Stimulated activated naive CD8-positive, alpha-beta T cell treated with anti-CD3 and anti-CD28 coated beads, Interleukin-15, Interleukin-2, amounts not matched to agents 100 ng/mL and 50 ng/mL, for 24 hours (primary cell): ENCODE measurements around the gene KATNAL1.

Experiments used
- H3K27ac Mint-ChIP-seq: one replicate; pipeline ENCODE4 v1.8.0; 2021; ENCODE audit warnings: mild to moderate bottlenecking, mixed read lengths
- H3K27me3 Mint-ChIP-seq: one replicate; pipeline ENCODE4 v1.8.0; 2021; ENCODE audit warnings: mixed read lengths
- H3K36me3 Mint-ChIP-seq: one replicate; pipeline ENCODE4 v1.8.0; 2021; ENCODE audit warnings: low read depth, mixed read lengths
- H3K4me1 Mint-ChIP-seq: one replicate; pipeline ENCODE4 v1.8.0; 2021; ENCODE audit warnings: low read depth, mixed read lengths
- H3K4me3 Mint-ChIP-seq: one replicate; pipeline ENCODE4 v1.8.0; 2021; ENCODE audit warnings: mild to moderate bottlenecking, mixed read lengths
- H3K9me3 Mint-ChIP-seq: one replicate; pipeline ENCODE4 v1.8.0; 2021; ENCODE audit warnings: mixed read lengths

The KATNAL1 gene

GRCh38 chr13:30339738-30340330, 32.5 kb upstream of the KATNAL1 start:
- H3K36me3 Mint-ChIP-seq, result no peaks in the 10 kb centered on the region
- no peaks in the 10 kb centered on the region for H3K27me3 Mint-ChIP-seq
- peaks cover 26% of the 10 kb centered on the region for H3K4me1 Mint-ChIP-seq
- H3K9me3 Mint-ChIP-seq, result no peaks in the 10 kb centered on the region
- H3K27ac Mint-ChIP-seq, result no peak overlapping the region
- H3K4me3 Mint-ChIP-seq, result no peak overlapping the region

GRCh38 chr13:30338952-30339351, 31.6 kb upstream of the KATNAL1 start:
- Mint-ChIP-seq H3K4me1 (peaks cover 25% of the 10 kb centered on the region), H3K4me3 (no peak overlapping the region), H3K27me3 (no peaks in the 10 kb centered on the region), H3K9me3 (no peaks in the 10 kb centered on the region), H3K36me3 (no peaks in the 10 kb centered on the region), H3K27ac (no peak overlapping the region)

GRCh38 chr13:30338331-30338851, 31.0 kb upstream of the KATNAL1 start:
- no peak overlapping the region for H3K4me3 Mint-ChIP-seq
- H3K27me3 Mint-ChIP-seq, result no peaks in the 10 kb centered on the region
- no peak overlapping the region for H3K27ac Mint-ChIP-seq
- no peaks in the 10 kb centered on the region for H3K36me3 Mint-ChIP-seq
- H3K4me1 Mint-ChIP-seq, result peaks cover 23% of the 10 kb centered on the region
- H3K9me3 Mint-ChIP-seq, result no peaks in the 10 kb centered on the region

GRCh38 chr13:30337061-30337610, 29.8 kb upstream of the KATNAL1 start:
- Mint-ChIP-seq H3K9me3 (no peaks in the 10 kb centered on the region), H3K27me3 (no peaks in the 10 kb centered on the region), H3K4me1 (peaks cover 22% of the 10 kb centered on the region), H3K4me3 (no peak overlapping the region), H3K36me3 (no peaks in the 10 kb centered on the region), H3K27ac (no peak overlapping the region)

DNA sequence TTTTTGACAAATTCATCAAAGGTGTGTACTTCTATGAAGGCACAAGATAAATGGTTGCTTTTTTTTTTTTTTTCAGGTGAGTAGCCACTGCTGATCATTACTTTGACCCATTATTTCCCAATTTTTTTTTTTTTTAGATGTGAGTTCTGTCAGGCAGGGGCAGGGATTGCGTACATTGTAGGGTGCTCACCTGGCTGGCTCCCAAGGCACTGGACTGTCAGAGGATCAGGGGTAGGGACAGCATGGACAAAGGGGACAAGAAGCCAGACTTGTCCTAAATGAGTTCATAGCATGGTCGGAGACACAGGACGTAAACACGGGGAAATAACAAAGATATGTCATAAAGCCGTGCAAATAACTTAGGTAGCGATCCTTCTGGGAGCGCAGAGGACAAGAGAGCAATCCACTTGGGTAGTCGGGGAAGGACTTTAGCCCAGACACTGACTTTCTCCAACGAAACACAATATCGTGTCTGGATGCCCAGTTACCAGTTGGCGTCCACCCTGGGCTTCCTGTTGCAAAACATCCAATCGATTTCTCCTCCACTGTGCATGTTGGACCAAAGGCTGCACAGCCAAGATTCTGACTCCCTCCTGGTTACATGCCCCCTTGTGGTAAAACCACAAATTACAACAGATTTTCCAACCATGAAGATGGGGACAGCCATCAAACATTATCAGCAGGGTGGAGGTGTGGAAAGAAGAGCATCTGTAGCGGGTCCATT, 27.5 kb upstream of the KATNAL1 start:
- H3K9me3 Mint-ChIP-seq, result no peaks in the 10 kb centered on the region
- no peaks in the 10 kb centered on the region for H3K27me3 Mint-ChIP-seq
- H3K27ac Mint-ChIP-seq, result no peak overlapping the region
- peaks cover 33% of the 10 kb centered on the region for H3K4me1 Mint-ChIP-seq
- H3K36me3 Mint-ChIP-seq, result no peaks in the 10 kb centered on the region
- no peak overlapping the region for H3K4me3 Mint-ChIP-seq

- no peak overlapping the region for H3K4me3 Mint-ChIP-seq
These were observed 26.3 kb upstream of the KATNAL1 start for GRCh38 chr13:30333616-30334015.

DNA sequence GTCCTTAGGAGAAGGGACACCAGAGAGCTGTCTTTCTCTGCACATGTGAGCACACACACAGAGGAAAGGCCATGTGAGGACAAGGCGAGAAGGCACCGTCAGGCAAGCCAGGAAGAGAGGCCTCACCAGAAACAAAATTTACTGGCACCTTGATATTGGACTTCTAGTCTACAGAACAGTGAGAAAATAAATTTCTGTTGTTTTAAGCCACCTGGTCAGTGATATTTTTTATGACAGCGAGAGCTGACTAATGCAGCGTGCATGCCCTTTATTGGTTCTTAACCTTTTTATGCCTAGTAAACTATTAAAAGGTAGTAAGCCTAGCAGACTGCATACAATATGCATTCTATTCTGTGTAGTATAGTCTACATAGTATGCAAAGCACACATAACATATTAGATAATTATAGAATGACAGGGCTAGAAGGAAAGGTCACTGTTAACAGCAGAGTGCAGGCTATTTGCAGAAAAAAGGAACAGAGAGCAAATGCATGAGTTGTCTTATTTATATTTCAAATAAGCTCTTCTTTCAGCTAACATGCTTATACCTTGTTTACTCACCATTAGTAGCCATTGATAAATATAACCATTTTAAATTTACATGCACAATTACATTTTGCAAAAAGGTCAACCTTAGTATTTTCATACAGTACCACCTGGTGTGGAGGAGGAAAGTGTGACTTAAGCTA, 25.2 kb upstream of the KATNAL1 start:
- no peaks in the 10 kb centered on the region for H3K27me3 Mint-ChIP-seq
- peaks cover 31% of the 10 kb centered on the region for H3K4me1 Mint-ChIP-seq
- no peak overlapping the region for H3K4me3 Mint-ChIP-seq
- no peaks in the 10 kb centered on the region for H3K36me3 Mint-ChIP-seq
- H3K27ac Mint-ChIP-seq, result no peak overlapping the region
- H3K9me3 Mint-ChIP-seq, result no peaks in the 10 kb centered on the region

More at GRCh38 chr13:30333616-30334015, 26.3 kb upstream of the KATNAL1 start:
- H3K27ac Mint-ChIP-seq, result no peak overlapping the region
- no peaks in the 10 kb centered on the region for H3K9me3 Mint-ChIP-seq
- H3K36me3 Mint-ChIP-seq, result no peaks in the 10 kb centered on the region
- peaks cover 34% of the 10 kb centered on the region for H3K4me1 Mint-ChIP-seq
- H3K27me3 Mint-ChIP-seq, result no peaks in the 10 kb centered on the region

DNA sequence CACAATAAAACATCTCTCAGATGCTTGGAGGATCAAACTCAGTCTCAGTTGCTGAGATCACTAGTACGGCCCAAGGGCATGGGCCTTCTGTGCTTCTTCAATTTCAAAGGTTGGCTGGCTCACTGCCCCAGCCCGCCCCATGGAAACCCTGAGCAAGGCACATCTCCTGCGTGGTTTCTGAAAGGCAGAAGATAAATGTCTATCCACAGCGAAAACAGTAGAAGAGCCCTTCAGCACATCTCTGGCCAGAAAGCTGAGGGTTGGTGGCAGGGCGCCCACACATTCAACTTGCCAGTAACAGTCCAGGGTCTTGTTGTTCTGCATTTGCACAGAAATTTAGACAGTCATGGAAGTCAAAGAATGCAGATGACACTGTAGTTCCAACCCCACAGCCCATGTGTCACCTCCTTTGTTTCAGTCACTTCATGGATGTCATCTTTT, 24.0 kb upstream of the KATNAL1 start:
- Mint-ChIP-seq H3K36me3 (no peaks in the 10 kb centered on the region), H3K9me3 (no peaks in the 10 kb centered on the region), H3K27me3 (no peaks in the 10 kb centered on the region), H3K27ac (no peak overlapping the region), H3K4me1 (peaks cover 18% of the 10 kb centered on the region), H3K4me3 (no peak overlapping the region)

- Mint-ChIP-seq H3K36me3 (no peaks in the 10 kb centered on the region), H3K4me3 (no peak overlapping the region), H3K27ac (no peak overlapping the region), H3K27me3 (no peaks in the 10 kb centered on the region), H3K9me3 (no peaks in the 10 kb centered on the region), H3K4me1 (peaks cover 14% of the 10 kb centered on the region)
These were observed 21.7 kb upstream of the KATNAL1 start for GRCh38 chr13:30329009-30329585.

GRCh38 chr13:30325668-30326067, 18.3 kb upstream of the KATNAL1 start:
- peaks cover 3% of the 10 kb centered on the region for H3K4me1 Mint-ChIP-seq
- no peaks in the 10 kb centered on the region for H3K27me3 Mint-ChIP-seq
- no peak overlapping the region for H3K4me3 Mint-ChIP-seq
- H3K27ac Mint-ChIP-seq, result no peak overlapping the region
- H3K9me3 Mint-ChIP-seq, result no peaks in the 10 kb centered on the region
- no peaks in the 10 kb centered on the region for H3K36me3 Mint-ChIP-seq

GRCh38 chr13:30323524-30323923, 16.2 kb upstream of the KATNAL1 start:
- no peaks in the 10 kb centered on the region for H3K36me3 Mint-ChIP-seq
- no peaks in the 10 kb centered on the region for H3K9me3 Mint-ChIP-seq
- H3K4me1 Mint-ChIP-seq, result no peaks in the 10 kb centered on the region
- no peak overlapping the region for H3K27ac Mint-ChIP-seq
- no peaks in the 10 kb centered on the region for H3K27me3 Mint-ChIP-seq
- no peak overlapping the region for H3K4me3 Mint-ChIP-seq

DNA sequence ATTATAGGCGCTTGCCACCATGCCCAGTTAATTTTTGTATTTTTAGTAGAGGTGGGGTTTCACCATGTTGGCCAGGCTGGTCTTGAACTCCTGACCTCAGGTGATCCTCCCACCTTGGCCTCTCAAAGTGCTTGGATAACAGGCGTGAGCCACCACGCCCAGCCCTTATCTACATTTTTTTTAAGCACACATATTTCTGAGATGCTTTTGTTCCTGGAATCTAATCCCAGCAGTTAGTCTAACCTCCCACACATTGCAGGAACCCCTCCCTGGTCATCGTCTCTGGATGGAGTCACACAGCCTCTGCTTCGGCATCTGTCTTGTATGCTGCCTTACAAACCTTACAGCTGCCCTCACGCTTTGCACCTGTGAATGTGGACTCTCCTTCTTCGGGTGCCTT, 15.1 kb upstream of the KATNAL1 start:
- H3K4me3 Mint-ChIP-seq, result no peak overlapping the region
- no peaks in the 10 kb centered on the region for H3K9me3 Mint-ChIP-seq
- H3K27ac Mint-ChIP-seq, result no peak overlapping the region
- H3K36me3 Mint-ChIP-seq, result no peaks in the 10 kb centered on the region
- H3K27me3 Mint-ChIP-seq, result no peaks in the 10 kb centered on the region
- no peaks in the 10 kb centered on the region for H3K4me1 Mint-ChIP-seq

- Mint-ChIP-seq H3K27me3 (no peaks in the 10 kb centered on the region), H3K4me1 (no peaks in the 10 kb centered on the region), H3K4me3 (no peak overlapping the region), H3K9me3 (no peaks in the 10 kb centered on the region), H3K36me3 (no peaks in the 10 kb centered on the region), H3K27ac (no peak overlapping the region)
These were observed 13.9 kb upstream of the KATNAL1 start for GRCh38 chr13:30321256-30321655.

DNA sequence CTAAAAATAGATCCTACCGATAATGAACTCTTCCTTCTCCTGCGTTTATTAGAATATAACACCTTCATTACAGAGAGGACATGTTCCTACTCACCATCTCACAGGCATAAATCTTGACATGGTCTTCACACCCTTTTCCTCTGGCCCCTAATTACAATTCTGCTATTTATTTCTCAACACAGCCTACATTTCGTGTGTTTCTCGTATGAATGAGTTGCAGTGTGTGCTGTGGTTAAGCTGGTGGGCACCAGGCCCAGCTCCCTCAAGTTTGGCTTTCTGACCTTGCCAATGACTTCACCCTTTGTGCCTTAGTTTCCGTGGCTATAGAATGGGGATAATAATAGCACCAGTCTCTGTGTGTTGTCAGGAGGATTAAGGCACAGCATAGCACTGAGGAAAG, 12.3 kb upstream of the KATNAL1 start:
- H3K4me3 Mint-ChIP-seq, result no peak overlapping the region
- no peaks in the 10 kb centered on the region for H3K27me3 Mint-ChIP-seq
- peaks cover 4% of the 10 kb centered on the region for H3K4me1 Mint-ChIP-seq
- H3K9me3 Mint-ChIP-seq, result no peaks in the 10 kb centered on the region
- H3K36me3 Mint-ChIP-seq, result no peaks in the 10 kb centered on the region
- no peak overlapping the region for H3K27ac Mint-ChIP-seq

DNA sequence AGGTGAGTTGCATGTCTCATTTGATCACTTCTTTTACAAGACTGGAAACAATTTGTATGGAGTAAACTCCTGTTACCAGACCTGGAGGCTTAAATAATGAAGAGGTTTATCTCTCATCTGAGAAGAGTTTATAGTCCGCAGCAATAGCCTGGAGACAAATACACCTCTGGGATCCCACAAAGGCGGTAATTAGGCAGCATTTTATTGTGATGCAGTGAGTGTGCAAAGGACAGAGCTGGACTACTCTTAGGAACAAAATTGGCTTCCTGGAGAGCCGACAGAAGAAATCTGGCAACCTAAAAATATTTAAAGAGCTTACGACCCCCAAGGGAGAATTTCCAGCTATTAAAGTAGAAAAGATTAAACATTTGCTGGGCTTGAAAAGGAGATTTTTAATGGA, 11.8 kb upstream of the KATNAL1 start:
- H3K4me3 Mint-ChIP-seq, result no peak overlapping the region
- no peaks in the 10 kb centered on the region for H3K9me3 Mint-ChIP-seq
- H3K36me3 Mint-ChIP-seq, result no peaks in the 10 kb centered on the region
- H3K4me1 Mint-ChIP-seq, result peaks cover 8% of the 10 kb centered on the region
- no peak overlapping the region for H3K27ac Mint-ChIP-seq
- H3K27me3 Mint-ChIP-seq, result no peaks in the 10 kb centered on the region
